Mucosa of descending colon (tissue), 3 donors: ENCODE data around the gene KIAA0753. TPM values are rescaled to one million over a fixed set of nuclear protein-coding genes. Genes with fewer than 3 reads are reported as not detected.

Experiments used
- ATAC-seq: fragments of 200-7000 bp; cut with Tn5 transposase; one replicate; pipeline ENCODE4 v1.9.1; 2020; ENCODE audit warnings: mild to moderate bottlenecking, moderate library complexity
- DNase-seq, 3 donors: peaks; one replicate each; pipeline ENCODE4 v3.0.0-alpha.2; 2020
- H3K36me3 ChIP-seq: fragments of 200-600 bp; one replicate; pipeline ENCODE4 v1.8.0; 2021; ENCODE audit warnings: low read depth, mild to moderate bottlenecking
- H3K4me1 ChIP-seq: fragments of 200-600 bp; one replicate; pipeline ENCODE4 v1.8.0; 2021; ENCODE audit warnings: low read depth, mild to moderate bottlenecking
- H3K4me3 ChIP-seq: fragments of 200-600 bp; one replicate; pipeline ENCODE4 v1.8.0; 2021; ENCODE audit warnings: mild to moderate bottlenecking
- H3K9me3 ChIP-seq: fragments of 200-600 bp; one replicate; pipeline ENCODE4 v1.8.0; 2021; ENCODE audit warnings: mild to moderate bottlenecking
- intact Hi-C, 2 donors: fragments of 100-400 bp; cut with DNase I in 1 of 2; cut with micrococcal nuclease in 1 of 2; formaldehyde crosslinking; loops; one replicate each; pipeline versions ENCODE4 v1.11.0 to v1.11.1; 2022; cut with DNase I, micrococcal nuclease
- total RNA-seq, 3 donors: library from RNA; stranded (reverse); fragmentation: NEBNext Ultra II Directional in 2 of 3; extraction: Animal tissue kit (Norgen Biotek cat#: 25700) in 2 of 3; gene quantifications; one replicate each; pipeline versions ENCODE4 v1.2.1 to v1.2.4, GENCODE V29; 2021 to 2023
- TF ChIP-seq, protein P1 (sequence below): fragments of 200-600 bp; IDR thresholded peaks from one replicate; pipeline ENCODE4 v1.8.0; 2022; ENCODE audit warnings: antibody characterized with exemption, mild to moderate bottlenecking
- donor health status: DM: no; HTN: no; CAD: no; lungs with moderate emphysema.
- donor health status: DM: no; HTN: no; CAD: no.
- donor health status: DM: no; HTN: yes; CAD: no.

KIAA0753 gene
- total RNA-seq, 3 donors from 2014 or later = 15.5 to 22.8 (median 18.6) TPM

- no peak for DNase-seq
- H3K36me3 ChIP-seq = no peaks in the 10 kb centered on the region
- peaks cover 19% of the 10 kb centered on the region for H3K4me1 ChIP-seq
- TF ChIP-seq, protein P1, sequence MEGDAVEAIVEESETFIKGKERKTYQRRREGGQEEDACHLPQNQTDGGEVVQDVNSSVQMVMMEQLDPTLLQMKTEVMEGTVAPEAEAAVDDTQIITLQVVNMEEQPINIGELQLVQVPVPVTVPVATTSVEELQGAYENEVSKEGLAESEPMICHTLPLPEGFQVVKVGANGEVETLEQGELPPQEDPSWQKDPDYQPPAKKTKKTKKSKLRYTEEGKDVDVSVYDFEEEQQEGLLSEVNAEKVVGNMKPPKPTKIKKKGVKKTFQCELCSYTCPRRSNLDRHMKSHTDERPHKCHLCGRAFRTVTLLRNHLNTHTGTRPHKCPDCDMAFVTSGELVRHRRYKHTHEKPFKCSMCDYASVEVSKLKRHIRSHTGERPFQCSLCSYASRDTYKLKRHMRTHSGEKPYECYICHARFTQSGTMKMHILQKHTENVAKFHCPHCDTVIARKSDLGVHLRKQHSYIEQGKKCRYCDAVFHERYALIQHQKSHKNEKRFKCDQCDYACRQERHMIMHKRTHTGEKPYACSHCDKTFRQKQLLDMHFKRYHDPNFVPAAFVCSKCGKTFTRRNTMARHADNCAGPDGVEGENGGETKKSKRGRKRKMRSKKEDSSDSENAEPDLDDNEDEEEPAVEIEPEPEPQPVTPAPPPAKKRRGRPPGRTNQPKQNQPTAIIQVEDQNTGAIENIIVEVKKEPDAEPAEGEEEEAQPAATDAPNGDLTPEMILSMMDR = no peak
- intact Hi-C loops = no loop called here
- H3K4me3 ChIP-seq = no peak overlapping the region
- ATAC-seq = no peak
- no peaks in the 10 kb centered on the region for H3K9me3 ChIP-seq
Measured at GRCh38 chr17:6642592-6642991, 2.1 kb upstream of the KIAA0753 start.

- H3K4me3 ChIP-seq = peak overlapping the region; percentile 88
- no peaks in the 10 kb centered on the region for H3K9me3 ChIP-seq
- TF ChIP-seq, protein P1 = no peak
- no peaks in the 10 kb centered on the region for H3K36me3 ChIP-seq
- H3K4me1 ChIP-seq = peaks cover 19% of the 10 kb centered on the region
- DNase-seq (peak in 1 of 3 donors; percentile 54), ATAC-seq (peak; percentile 41)
- intact Hi-C loops = no loop called here
Measured at GRCh38 chr17:6641247-6641863, 844 bp upstream of the KIAA0753 start.

GRCh38 chr17:6639586-6640535 is 650 bp downstream of the KIAA0753 start:
- H3K9me3 ChIP-seq = no peaks in the 10 kb centered on the region
- peak overlapping the region; percentile 88 for H3K4me3 ChIP-seq
- H3K4me1 ChIP-seq = peaks cover 24% of the 10 kb centered on the region
- DNase-seq (peak; percentile 46 to 70 (median 64)), ATAC-seq (peak; percentile 64)
- intact Hi-C loops = no loop called here
- no peaks in the 10 kb centered on the region for H3K36me3 ChIP-seq
- TF ChIP-seq, protein P1 = no peak

DNA sequence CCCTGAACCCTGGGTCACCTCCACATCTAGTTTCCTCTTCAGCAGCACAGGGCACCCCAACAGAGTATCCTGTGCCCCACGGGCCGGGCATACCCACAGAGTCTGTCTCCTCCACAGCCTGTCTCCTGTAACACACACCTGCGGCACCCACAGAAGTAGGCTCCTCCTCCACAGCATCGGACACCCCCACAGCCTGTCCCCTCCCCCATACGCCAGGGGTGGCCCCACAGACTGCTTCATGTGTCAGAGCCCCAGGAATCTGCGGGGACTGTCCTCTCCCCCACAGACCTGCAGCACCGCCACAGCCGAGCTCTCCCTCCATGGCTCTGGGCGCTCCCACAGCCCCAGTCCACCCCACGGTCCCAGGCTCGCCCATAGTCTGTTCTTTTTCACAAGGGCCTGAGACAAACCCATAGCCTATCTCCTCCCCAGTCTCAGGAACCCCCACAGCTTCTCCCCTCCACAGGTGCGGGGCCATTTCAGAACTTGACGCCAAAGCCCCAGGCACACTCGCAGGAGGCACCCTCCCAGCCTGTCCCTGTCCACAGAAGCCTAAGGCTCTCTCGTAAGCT is 1.4 kb downstream of the KIAA0753 start:
- no peaks in the 10 kb centered on the region for H3K36me3 ChIP-seq
- peaks cover 24% of the 10 kb centered on the region for H3K4me1 ChIP-seq
- H3K9me3 ChIP-seq = no peaks in the 10 kb centered on the region
- intact Hi-C loops = no loop called here
- DNase-seq (peak in 2 of 3 donors; percentile 38 to 59), ATAC-seq (no peak)
- TF ChIP-seq, protein P1 = no peak
- H3K4me3 ChIP-seq = no peak overlapping the region

DNA sequence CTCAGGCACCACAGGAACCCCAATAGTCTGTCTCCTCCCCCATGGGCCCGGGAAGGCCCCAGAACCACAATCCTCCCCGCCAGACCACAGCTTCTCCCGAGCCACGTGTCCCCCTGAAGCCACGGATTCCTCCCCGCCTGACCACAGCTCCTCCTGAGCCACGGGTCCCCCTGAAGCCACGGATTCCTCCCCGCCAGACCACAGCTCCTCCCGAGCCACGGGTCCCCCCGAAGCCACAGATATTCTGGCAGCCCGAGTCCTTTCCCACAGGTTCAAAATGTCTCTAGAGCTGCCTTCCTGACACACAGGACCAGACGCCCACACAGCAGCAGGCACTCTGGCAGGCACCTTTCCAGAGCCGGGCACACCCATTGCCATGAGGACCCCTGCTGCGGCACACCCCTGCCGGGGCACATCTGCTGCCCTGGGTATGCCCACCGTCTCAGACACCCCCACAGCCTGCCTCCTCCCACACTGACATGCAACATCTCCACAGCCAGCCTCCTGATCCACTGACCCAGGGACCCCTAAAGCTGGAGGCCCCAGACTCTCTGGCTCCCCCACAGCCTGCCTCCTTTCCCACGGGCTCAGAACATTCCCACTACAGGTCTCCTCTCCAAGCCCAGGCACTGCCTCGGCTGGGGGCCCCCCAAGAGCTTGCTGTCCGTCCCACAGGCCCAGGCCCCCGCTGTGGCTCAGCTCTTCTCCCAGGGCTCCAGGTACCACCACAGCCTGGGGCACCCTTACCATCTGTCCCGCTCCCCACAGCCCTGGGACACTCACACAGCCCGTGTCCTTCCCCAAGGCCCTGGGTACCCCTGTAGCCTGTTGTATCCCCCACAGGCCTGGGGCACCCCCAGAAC is 2.2 kb downstream of the KIAA0753 start:
- intact Hi-C loops = no loop called here
- peaks cover 24% of the 10 kb centered on the region for H3K4me1 ChIP-seq
- no peak overlapping the region for H3K4me3 ChIP-seq
- no peak for DNase-seq
- H3K9me3 ChIP-seq = no peaks in the 10 kb centered on the region
- ATAC-seq = no peak
- TF ChIP-seq, protein P1 = no peak
- peaks cover 8% of the 10 kb centered on the region for H3K36me3 ChIP-seq
